Measurements from ENCODE around the gene AOAH. TPM values are rescaled to one million over a fixed set of nuclear protein-coding genes. Genes with fewer than 3 reads are reported as not detected.

AOAH gene
- total RNA-seq, 1 donor from 2014 or later = 5.5 TPM

DNA sequence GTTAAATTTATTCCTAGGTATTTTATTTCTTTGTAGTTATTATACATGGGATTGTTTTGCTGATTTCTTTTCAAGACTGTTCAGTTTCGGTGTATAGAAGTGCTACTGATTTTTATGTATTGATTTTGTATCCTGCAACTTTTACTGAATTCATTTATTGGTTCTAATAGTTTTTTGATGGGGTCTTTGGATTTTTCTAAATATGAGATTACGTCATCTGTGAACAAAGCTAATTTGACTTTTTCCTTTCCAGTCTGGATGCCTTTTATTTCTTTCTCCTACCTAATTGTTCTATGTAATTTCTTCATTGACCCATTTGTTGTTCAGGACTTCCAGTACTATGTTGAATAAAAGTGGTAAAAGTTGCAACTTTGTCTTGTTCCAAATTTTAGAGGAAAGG is 5.8 kb upstream of the AOAH start:
- Histone ChIP-seq H3F3A (ENCODE audit: low read depth) (no peaks in the 10 kb centered on the region), H3K27me3 (no peaks in the 10 kb centered on the region), H3K9me3 (ENCODE audit: low read depth) (peaks cover 5% of the 10 kb centered on the region), H3K79me2 (ENCODE audit: low read depth) (no peaks in the 10 kb centered on the region), H3K9ac (no peak overlapping the region), H3K36me3 (peaks cover 4% of the 10 kb centered on the region), H3K27ac (no peak overlapping the region), H4K20me1 (ENCODE audit: low read depth) (no peaks in the 10 kb centered on the region), H3K4me2 (no peak overlapping the region), H3K4me1 (peaks cover 11% of the 10 kb centered on the region), H2AFZ (replicated peaks) (no peak overlapping the region), H3K4me3 (no peak overlapping the region)
- Mint-ChIP-seq H3K4me1 (peaks cover 7% of the 10 kb centered on the region), H3K27me3 (ENCODE audit: insufficient read depth, low read depth) (no peaks in the 10 kb centered on the region), H3K27ac (no peak overlapping the region), H3K9me3 (peaks cover 21% of the 10 kb centered on the region), H3K4me3 (no peak overlapping the region), H3K36me3 (peaks cover 2% of the 10 kb centered on the region)
- TF ChIP-seq, protein P1, sequence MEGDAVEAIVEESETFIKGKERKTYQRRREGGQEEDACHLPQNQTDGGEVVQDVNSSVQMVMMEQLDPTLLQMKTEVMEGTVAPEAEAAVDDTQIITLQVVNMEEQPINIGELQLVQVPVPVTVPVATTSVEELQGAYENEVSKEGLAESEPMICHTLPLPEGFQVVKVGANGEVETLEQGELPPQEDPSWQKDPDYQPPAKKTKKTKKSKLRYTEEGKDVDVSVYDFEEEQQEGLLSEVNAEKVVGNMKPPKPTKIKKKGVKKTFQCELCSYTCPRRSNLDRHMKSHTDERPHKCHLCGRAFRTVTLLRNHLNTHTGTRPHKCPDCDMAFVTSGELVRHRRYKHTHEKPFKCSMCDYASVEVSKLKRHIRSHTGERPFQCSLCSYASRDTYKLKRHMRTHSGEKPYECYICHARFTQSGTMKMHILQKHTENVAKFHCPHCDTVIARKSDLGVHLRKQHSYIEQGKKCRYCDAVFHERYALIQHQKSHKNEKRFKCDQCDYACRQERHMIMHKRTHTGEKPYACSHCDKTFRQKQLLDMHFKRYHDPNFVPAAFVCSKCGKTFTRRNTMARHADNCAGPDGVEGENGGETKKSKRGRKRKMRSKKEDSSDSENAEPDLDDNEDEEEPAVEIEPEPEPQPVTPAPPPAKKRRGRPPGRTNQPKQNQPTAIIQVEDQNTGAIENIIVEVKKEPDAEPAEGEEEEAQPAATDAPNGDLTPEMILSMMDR (IDR thresholded peaks at IDR 0.05) = no peak
- TF ChIP-seq EZH2phosphoT487 (IDR thresholded peaks at IDR 0.05) (no peak), EZH2 (IDR thresholded peaks at IDR 0.05) (no peak)
- DNase-seq (ENCODE audit: low spot score) = no peak

DNA sequence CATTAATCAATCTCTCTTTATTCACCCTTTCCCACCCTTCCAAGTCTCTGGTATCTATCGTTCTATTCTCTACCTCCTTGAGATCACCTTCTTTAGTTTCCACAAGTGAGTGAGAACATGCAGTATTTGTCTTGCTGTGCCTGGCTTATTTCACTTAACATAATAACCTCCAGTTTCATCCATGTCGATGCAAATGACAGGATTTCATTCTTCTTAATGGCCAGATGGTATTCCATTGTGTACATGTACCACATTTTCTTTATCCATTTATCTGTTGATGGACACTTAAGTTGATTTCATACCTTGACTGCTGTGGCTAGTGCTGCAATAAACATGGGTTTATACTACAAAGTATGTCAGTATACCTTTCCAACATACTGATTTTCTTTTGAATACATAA is 3.8 kb upstream of the AOAH start:
- H3K27ac ChIP-seq = no peak overlapping the region
- no peaks in the 10 kb centered on the region for H3F3A ChIP-seq (ENCODE audit: low read depth)

DNA sequence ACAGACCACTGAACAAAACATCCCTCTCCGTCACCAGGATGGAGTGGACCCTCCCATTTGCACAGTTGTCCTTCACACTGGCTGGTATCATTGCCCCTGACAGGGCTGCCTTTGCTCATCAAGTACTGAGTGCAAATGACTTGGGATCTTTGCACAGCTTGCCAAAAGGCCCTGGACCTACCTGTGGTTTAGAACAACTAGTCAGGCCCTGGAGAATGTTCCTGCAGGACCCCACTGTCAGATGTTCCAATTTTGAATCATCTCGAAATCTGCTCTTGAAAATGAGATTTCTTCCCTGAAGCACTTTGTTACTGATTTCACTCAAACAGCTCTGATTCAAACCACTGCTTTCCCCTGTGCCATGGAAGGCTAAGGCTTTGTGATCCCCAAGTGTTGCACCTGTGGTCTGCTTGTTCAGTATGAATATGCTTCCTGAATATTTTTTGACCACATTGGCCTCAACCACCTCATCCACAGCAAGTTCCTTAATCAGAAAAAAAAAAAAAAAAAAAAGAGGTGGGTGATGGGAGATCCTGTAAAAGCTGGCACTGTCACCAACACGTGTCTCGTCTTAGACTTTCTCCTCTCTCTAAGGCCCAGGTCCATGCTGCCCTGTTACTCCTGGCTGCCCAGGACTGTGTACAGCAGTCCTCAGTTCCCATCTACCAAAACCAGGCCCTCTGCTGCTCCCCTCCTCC is 2.7 kb upstream of the AOAH start:
- H3K9me3 ChIP-seq (ENCODE audit: low read depth) = peaks cover 5% of the 10 kb centered on the region
- peak overlapping the region; percentile 47 for H3K4me2 ChIP-seq
- no peak overlapping the region for H2AFZ ChIP-seq (replicated peaks)
- no peak overlapping the region for H3K4me3 ChIP-seq
- H3K79me2 ChIP-seq (ENCODE audit: low read depth) = no peaks in the 10 kb centered on the region
- no peak overlapping the region for H3K9ac ChIP-seq
- no peak overlapping the region for H3K27ac Mint-ChIP-seq
- H3K4me1 Mint-ChIP-seq = peaks cover 15% of the 10 kb centered on the region
- no peak overlapping the region for H3K4me3 Mint-ChIP-seq
- peaks cover 16% of the 10 kb centered on the region for H3K4me1 ChIP-seq
- TF ChIP-seq, protein P1 (IDR thresholded peaks at IDR 0.05) = no peak
- no peak for TF ChIP-seq EZH2phosphoT487 (IDR thresholded peaks at IDR 0.05)
- no peak for TF ChIP-seq EZH2 (IDR thresholded peaks at IDR 0.05)
- no peaks in the 10 kb centered on the region for H3K27me3 ChIP-seq
- H4K20me1 ChIP-seq (ENCODE audit: low read depth) = no peaks in the 10 kb centered on the region
- H3K9me3 Mint-ChIP-seq = peaks cover 21% of the 10 kb centered on the region
- H3K27me3 Mint-ChIP-seq (ENCODE audit: insufficient read depth, low read depth) = no peaks in the 10 kb centered on the region
- no peaks in the 10 kb centered on the region for H3F3A ChIP-seq (ENCODE audit: low read depth)
- H3K27ac ChIP-seq = no peak overlapping the region
- H3K36me3 Mint-ChIP-seq = peaks cover 2% of the 10 kb centered on the region
- peaks cover 4% of the 10 kb centered on the region for H3K36me3 ChIP-seq
- peak; percentile 15 for DNase-seq (ENCODE audit: low spot score)

More for the DNA sequence above, 3.8 kb upstream of the AOAH start:
- no peaks in the 10 kb centered on the region for H3K27me3 Mint-ChIP-seq (ENCODE audit: insufficient read depth, low read depth)
- Histone ChIP-seq H3K79me2 (ENCODE audit: low read depth) (no peaks in the 10 kb centered on the region), H3K36me3 (peaks cover 4% of the 10 kb centered on the region), H3K9me3 (ENCODE audit: low read depth) (peaks cover 5% of the 10 kb centered on the region), H3K4me2 (no peak overlapping the region), H3K4me1 (peaks cover 16% of the 10 kb centered on the region), H3K9ac (no peak overlapping the region), H3K27me3 (no peaks in the 10 kb centered on the region), H3K4me3 (no peak overlapping the region), H2AFZ (replicated peaks) (no peak overlapping the region), H4K20me1 (ENCODE audit: low read depth) (no peaks in the 10 kb centered on the region)
- DNase-seq (ENCODE audit: low spot score) = no peak
- H3K27ac Mint-ChIP-seq = no peak overlapping the region
- H3K9me3 Mint-ChIP-seq = peaks cover 21% of the 10 kb centered on the region
- H3K36me3 Mint-ChIP-seq = peaks cover 2% of the 10 kb centered on the region
- H3K4me1 Mint-ChIP-seq = peaks cover 15% of the 10 kb centered on the region
- TF ChIP-seq EZH2 (IDR thresholded peaks at IDR 0.05) (no peak), EZH2phosphoT487 (IDR thresholded peaks at IDR 0.05) (no peak)
- TF ChIP-seq, protein P1 (IDR thresholded peaks at IDR 0.05) = no peak
- H3K4me3 Mint-ChIP-seq = no peak overlapping the region

Data from neural progenitor cell (in vitro differentiated cells).